Stimulated activated CD4-positive, alpha-beta T cell treated with anti-CD3 and anti-CD28 coated beads, Interleukin-1b, Interleukin-23, amount 100 ng/mL, for 48 hours (primary cell): ENCODE data around the gene FAM131C.
"Not testable (repeated sequence)": the region's sequence is repeated elsewhere in the genome, so short reads cannot be mapped to it uniquely, and the experiment has no call there.

Experiments used
- DNase-seq: peaks from one replicate; pipeline ENCODE4 v3.0.0-alpha.2; 2020

The FAM131C gene

DNA sequence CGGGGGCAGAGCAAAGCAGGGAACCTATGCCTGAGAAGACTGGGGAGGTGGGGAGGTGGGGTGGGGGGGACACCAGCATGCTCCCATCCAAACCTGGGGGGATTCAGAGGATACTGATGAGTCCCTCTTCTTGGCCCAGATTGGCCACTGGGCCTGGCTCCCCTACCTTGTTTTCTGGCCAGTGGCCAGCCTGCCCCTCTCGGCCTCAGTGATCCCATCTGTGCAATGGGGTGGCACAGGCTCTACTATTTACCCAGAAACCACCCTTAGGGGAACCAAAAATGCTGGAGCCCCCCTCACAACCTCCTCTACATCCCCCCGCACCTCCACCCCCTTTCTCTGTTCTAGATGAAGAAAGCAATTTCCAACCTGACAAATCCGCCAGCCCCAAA, 16.9 kb downstream of the FAM131C start:
- not testable (repeated sequence) for DNase-seq

DNA sequence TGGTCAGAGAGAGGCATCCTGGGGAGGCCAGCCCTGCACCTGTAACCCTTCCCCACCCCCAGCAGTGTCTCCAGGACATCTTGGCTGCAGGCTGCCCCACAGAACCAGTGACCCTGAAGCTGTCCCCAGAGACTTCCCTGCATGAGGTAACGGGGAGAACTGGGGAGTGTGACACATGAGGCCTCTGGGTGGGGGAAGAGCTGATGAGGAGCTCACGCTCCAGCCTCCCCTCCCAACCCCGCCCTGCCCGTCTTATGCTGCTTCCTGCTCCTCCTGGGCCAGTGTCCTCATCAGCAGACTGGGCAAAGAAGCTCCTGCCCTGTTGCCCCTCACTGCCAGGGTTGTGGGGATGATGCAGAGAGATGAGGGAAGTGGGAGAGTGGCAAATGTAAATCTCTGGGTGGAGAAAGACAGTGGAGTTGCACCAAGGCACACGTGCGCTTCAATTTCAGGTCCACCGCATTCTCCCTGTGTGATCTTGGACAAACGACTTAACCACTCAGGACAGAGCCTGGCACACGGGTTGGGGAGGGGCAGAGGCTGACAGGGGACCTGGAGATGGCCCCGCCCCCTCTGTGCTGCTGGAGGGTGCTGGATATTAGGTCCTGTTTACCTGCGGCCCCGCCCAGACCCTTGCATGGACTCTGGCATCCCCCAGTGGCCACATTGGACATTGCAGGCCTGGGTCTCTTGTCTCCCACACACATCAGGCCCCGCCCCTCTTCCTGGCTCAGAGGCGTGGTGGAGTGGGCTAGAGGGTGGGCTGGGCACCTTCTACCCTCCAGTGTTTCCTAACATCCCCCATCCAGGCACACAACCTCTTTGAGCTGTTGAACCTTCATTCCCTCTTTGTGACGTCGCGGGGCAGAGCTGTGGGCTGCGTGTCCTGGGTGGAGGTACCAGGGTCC, 17.6 kb downstream of the FAM131C start:
- peak; percentile 88 for DNase-seq

DNA sequence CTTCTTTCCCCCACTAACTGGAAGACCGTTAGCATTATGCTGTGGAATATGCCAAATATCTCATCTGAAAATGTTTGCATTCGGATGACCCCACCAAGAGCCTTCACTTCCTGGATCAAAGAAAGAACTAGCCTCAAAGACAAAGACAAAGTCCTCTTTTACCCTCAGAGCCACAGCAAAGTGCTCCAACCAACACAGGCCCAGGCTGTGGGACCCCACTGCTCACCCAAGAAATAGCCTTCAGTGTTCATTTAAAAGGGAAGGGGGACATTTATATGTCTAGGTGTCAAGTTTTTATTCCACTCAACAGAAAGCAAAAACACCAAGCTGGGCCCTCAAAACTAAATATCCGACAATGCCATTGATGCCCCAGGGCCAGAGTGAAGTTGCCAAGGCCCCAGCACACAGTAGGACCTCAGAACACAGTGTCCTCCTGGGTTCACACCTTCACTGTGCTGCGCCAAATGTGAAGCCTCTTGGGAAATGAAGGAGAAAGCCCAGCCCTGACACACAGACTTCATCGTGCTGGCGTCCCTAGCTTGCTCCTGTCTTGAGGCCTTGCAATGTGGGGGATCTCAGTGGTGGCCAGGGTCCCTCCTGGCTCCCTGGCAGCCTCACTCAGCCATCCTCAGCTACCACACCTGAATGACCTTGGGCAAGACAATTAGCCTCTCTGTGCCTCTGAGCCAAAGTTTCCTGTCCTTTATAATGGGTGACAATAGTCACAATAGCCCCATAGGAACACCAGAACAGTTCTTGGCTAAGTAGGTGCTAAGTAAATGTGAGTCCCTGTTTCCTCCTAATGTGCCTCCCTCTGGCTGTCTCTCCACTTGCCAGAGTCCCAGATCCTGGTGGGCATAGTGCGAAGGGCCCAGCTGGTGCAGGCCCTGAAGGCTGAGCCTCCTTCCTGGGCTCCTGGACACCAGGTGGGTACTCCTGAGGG, 18.6 kb downstream of the FAM131C start:
- no peak for DNase-seq

DNA sequence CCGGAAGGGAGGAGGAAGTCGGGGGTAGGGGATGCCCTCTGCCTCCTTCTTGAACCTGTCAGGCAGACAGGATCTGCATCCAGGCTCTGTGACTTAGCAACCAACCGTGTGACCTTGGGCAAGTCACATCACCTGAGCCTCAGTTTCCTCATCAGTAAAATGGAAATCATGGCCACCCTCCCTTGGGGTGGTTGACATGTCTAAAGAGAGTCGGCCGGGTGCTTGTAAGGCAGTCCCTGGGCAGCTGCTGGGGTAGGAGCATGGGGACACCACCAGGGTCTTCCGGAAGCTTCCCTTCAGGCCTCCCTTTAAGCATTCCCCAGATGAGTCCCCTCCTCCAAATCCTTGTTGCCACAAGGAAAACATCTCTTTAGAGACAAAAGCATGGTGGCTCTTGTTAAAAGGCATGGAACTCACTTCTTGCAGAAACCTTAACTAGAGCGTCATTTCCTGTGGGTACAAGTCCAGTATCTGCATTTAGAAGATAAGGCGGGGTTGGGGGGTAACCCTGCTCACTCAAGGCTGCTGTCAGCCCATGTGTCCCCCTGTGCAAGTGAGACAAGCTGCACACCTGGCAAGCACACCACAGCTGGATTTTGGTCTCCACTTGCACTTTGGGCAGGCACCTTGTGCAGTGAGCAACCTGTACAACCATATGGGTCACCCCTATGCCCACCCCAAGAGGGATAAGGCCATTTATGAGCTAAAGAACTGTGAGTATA, 19.5 kb downstream of the FAM131C start:
- DNase-seq, result no peak

GRCh38 chr1:16051949-16052348, 21.5 kb downstream of the FAM131C start:
- DNase-seq, result not testable (repeated sequence)

DNA sequence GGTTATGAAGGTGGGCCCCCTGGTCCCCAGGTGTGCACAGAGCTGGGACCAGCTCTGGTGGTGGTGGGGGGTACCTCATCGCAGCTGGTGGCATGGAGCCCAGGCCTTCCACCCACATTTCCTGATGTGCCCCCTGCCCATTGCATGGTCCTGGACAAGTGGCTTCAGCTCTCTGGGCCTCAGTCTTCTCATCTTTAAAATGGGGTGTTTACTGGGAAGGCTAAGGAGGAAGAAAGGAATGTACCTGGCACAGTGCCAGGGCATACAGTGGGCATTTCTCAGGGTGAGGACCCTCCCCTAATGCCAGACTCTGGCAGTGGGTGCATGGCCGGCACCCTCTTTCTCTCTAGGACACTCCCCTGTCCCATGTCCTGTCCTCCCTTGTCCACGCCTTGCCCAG, 22.4 kb downstream of the FAM131C start:
- DNase-seq, result no peak

DNA sequence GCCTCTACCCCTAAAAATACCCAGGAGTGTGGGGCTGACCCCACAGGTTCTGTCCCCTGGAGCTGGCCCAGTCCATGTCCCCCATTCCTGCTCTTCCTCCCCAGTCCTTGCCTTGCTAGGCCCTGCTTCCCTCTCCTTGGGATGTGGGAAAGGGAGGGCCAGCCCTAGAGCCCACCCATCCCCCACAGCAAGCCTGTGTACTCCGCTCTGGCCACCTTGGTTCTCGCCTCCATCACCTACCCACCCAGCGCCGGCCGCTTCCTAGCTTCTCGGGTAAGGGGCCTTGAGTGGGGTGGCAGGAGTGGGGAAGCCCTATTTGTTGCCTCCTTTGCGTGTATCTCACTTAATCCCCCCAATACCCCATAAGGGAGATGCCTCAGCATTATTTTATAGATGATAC, 23.1 kb downstream of the FAM131C start:
- DNase-seq, result no peak

DNA sequence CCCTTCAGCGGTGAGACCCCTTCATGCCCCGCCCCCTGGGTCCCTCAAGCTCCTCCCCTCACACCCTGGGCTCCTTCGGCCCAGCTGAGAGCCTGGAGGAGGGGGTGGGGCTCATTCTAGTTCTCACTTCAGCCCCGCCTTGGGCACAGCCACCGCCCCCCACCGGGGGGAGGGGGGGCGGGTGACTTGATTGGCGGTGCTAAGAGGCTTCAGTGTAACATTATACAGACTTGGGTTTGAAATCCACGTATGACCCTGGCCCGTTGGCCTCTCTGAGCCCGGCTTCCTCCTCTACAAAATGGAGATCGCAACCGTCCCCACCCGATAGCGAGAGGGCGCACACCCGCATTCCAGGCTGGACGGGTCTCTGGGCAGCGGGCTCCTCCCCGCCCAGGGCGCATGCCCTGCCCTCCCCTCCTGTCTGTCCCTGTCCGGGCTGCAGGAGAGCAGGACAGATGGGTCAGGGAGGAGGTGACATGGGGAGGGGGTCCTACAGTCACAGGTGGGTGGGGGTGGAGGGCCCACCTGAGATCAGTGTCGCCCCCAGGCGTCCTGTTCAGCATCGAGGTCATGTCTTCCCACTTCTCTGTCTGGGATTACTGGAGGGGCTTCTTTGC, 24.8 kb downstream of the FAM131C start:
- DNase-seq, result peak; percentile 44

DNA sequence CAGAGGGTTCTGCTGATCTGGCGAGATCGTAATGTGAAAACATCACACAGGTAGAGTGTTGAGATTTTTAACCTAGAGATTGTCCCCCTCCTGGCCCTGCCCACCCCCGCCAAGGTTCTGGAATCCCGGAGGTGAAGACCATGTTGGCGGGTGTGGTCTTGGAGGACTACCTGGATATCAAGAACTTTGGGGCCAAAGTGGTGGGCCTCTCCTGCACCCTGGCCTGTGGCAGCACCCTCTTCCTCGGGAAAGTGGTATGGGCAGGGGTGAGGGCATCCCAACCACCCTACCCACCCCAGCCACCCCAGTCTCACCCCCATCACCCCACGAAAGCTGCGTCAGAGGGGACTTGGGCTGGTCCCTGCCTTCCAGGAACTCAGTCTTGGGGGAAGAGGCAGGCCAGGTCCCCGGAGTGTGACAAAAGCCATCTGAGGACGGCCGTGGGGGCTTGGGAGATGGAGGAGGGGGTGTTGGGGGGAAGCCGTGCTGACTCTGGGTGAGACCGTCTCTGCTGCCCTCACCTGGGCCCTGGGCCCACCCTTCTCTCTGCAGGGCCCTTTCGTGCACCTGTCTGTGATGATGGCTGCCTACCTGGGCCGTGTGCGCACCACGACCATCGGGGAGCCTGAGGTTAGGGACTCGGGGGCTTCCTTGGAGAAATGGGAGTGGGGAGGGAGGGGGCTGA, 25.5 kb downstream of the FAM131C start:
- DNase-seq, result no peak

GRCh38 chr1:16046842-16047241, 26.6 kb downstream of the FAM131C start:
- DNase-seq, result no peak

DNA sequence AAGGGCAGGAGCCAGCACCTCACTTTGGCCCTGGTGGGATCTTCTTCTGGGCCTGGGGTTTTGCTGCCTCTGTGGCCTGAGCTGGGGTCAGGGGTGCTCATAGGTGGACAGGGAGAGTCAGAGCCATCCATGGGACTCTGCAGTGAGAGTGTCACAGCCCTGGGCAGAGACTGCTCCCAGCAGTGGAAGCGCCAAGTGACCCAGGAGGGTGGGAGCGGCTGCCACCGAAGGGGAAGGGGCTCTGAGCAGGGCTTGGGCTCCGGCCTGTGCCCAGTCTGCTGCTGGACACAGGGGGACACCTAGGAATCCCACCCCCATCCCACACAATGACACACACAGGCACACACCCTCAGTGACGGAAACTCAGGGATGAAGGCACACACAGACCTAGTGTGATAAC, 29.5 kb downstream of the FAM131C start:
- no peak for DNase-seq

DNA sequence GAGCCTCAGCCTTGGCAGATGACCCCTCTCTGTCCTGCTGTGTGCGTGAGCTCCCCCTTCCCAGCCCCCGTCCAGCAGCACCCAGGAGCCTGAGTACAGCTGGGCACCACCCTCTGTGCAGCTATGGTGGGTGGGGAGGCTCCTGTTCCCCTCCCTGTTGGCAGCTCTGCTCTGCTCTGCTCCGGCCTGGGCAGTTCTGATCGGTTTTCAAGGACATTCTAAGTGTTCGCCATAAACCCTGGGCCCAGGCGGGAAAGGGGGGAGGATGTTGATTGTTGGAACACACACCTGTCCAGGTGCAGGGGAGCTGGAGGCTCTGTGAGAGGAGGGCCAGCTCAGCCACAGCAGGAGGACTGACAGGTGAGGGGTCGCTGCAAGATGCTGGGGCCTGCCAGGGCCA, 29.9 kb downstream of the FAM131C start, which contains the start of gene CLCNKB:
TSS of gene CLCNKB (plus strand) at position 262 of the 400 bp plus-strand sequence. CDS start 711 bp downstream, outside the sequence.
- no peak for DNase-seq

GRCh38 chr1:16042654-16043053, 30.8 kb downstream of the FAM131C start:
- DNase-seq, result not testable (repeated sequence)

GRCh38 chr1:16042096-16042495, 31.4 kb downstream of the FAM131C start:
- DNase-seq, result no peak

- DNase-seq, result no peak
These were observed 32.3 kb downstream of the FAM131C start for GRCh38 chr1:16041200-16041599.

DNA sequence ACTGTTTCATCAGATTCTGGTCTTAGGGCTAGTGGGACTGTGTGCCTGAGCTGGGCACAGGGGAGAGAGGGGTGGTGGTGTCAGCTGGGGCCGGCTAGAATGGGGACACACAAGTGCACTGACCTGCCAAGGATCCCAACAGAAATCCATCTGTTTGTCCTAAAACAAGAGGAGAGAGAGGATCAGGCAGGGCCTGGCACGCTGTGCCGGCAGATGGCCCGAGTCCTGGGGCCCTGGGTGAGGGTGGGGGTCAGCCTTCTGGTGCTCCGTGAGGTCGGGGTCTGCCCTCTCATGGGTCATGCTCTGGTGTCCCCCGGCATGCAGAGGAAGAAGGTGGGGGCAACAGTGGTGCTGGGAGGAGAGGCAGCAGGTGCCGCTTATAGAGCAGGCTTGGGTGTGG, 33.6 kb downstream of the FAM131C start:
- not testable (repeated sequence) for DNase-seq

DNA sequence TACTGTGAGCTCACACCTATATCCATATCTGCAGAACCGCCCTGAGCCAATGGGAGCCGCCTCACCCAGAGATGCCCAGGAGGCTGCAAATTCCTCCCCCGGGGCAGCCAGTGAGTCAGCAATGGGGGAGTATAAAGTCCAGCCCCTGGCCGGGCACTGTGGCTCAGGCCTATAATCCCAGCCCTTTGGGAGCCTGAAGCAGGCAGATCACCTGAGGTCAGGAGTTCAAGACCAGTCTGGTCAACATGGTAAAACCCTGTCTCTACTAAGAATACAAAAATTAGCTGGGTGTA, 34.9 kb downstream of the FAM131C start:
- DNase-seq, result no peak

- DNase-seq, result not testable (repeated sequence)
These were observed 37.0 kb downstream of the FAM131C start for GRCh38 chr1:16036461-16036860.

DNA sequence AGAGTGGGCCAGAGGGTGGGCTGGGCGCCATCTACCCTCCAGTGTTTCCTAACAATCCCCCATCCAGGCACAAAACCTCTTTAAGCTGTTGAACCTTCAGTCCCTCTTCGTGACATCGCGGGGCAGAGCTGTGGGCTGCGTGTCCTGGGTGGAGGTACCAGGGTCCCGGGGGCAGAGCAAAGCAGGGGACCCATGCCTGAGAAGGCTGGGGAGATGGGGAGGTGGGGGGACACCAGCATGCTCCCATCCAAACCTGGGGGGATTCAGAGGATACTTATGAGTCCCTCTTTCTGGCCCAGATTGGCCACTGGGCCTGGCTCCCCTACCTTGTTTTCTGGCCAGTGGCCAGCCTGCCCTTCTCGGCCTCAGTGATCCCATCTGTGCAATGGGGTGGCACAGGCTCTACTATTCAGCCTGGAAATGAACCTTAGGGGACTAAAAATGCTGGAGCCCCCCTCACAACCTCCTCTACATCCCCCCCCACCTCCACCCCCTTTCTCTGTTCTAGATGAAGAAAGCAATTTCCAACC, 40.3 kb downstream of the FAM131C start:
- DNase-seq, result not testable (repeated sequence)

- peak; percentile 72 for DNase-seq
These were observed 40.9 kb downstream of the FAM131C start for GRCh38 chr1:16032388-16033102.

- no peak for DNase-seq
These were observed 41.9 kb downstream of the FAM131C start for GRCh38 chr1:16031551-16031950.
